Heart left ventricle (tissue), 13 donors: Measurements from ENCODE around the gene LYVE1.

Experiments used
- POLR2A ChIP-seq, 2 donors: fragments of 450-650 bp; IDR thresholded peaks; one replicate each; pipeline ENCODE4 v1.6.1; 2017; ENCODE audit warnings: antibody characterized with exemption in 2 of 2, mild to moderate bottlenecking in 2 of 2, moderate library complexity in 2 of 2
- TF ChIP-seq, protein P1 (sequence below), 12 donors: fragments of 200-600 bp; sonication (generic) in 4 of 12; IDR thresholded peaks; one replicate each; pipeline versions ENCODE4 v1.5.0 to v1.8.0; 2018 to 2022; ENCODE audit warnings: antibody characterized with exemption in 12 of 12, mild to moderate bottlenecking in 5 of 12
- donor health status: ischemic (EF 13 %, LVEDD 7.1; RV severe dilation, severe dysfunction).
- donor health status: DM: no; HTN: yes; CAD: no.
- donor health status: DM: no; HTN: no; CAD: no.
- donor health status: ischemic (EF 25% LVEDD 6.9; RV normal size, moderate dysfunction).
- donor health status: ischemic (EF 25% LVEDD 5.7; RV mildly dilated, moderate dysfunction).
- donor health status: ischemic (EF 35%, LVEDD 5.7; RV mildly dilated, moderate dysfunction).
- donor health status: nonischemic (EF 11% LVEDD 7.7; RV severe dilation, severe dysfunction).
- donor health status: DM: yes; HTN: yes; CAD: no.
- donor health status: PGD.
- donor health status: ischemic (EF 29% LVEDD 5.4; RV normal size, mild dysfunction).
- donor health status: nonischemic (EF 23%, LVEDD 6.1; RV moderate dilation, normal function).

DNA sequence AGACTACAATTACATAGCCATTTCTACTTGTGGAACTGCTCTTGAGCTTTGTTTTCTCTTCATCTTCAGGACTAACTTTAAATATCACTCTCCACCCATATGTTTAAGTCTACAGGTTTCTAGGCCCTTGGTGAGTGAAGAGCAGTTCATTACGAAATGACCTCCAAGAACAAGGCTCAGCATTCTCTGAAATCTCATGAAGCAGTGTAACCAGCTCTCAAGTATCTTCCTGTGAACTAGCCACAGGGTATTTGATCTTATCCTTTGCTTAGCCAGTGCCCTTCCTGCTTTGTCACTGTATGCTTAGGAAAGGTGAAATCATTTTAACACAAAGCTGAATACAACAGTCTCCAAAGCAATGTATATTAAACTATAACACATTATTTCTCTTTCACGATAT is 20.4 kb upstream of the LYVE1 start:
- TF ChIP-seq, protein P1, sequence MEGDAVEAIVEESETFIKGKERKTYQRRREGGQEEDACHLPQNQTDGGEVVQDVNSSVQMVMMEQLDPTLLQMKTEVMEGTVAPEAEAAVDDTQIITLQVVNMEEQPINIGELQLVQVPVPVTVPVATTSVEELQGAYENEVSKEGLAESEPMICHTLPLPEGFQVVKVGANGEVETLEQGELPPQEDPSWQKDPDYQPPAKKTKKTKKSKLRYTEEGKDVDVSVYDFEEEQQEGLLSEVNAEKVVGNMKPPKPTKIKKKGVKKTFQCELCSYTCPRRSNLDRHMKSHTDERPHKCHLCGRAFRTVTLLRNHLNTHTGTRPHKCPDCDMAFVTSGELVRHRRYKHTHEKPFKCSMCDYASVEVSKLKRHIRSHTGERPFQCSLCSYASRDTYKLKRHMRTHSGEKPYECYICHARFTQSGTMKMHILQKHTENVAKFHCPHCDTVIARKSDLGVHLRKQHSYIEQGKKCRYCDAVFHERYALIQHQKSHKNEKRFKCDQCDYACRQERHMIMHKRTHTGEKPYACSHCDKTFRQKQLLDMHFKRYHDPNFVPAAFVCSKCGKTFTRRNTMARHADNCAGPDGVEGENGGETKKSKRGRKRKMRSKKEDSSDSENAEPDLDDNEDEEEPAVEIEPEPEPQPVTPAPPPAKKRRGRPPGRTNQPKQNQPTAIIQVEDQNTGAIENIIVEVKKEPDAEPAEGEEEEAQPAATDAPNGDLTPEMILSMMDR (IDR thresholded peaks at IDR 0.05) = no peak
- TF ChIP-seq POLR2A (IDR thresholded peaks at IDR 0.05) = no peak
